ENCODE measurements around the gene CHAD. TPM values are rescaled to one million over a fixed set of nuclear protein-coding genes. Genes with fewer than 3 reads are reported as not detected.
"Not testable (repeated sequence)": the region's sequence is repeated elsewhere in the genome, so short reads cannot be mapped to it uniquely, and the experiment has no call there.

Gene CHAD
- total RNA-seq, 2 donors from 2014 or later: not detected

GRCh38 chr17:50476545-50477315, 8.1 kb upstream of the CHAD start:
- ATAC-seq (ENCODE audit: insufficient number of reproducible peaks, low FRiP score, low read depth) (no peak), DNase-seq (ENCODE audit: low spot score) (no peak)

GRCh38 chr17:50475775-50476544, 7.3 kb upstream of the CHAD start:
- DNase-seq (ENCODE audit: low spot score); H3K27ac ChIP-seq; H3K9me3 ChIP-seq; H3K4me3 ChIP-seq; ATAC-seq (ENCODE audit: insufficient number of reproducible peaks, low FRiP score, low read depth); H3K36me3 ChIP-seq; H3K27me3 ChIP-seq (replicated peaks; ENCODE audit: insufficient read depth): not testable (repeated sequence)
- H3K4me1 ChIP-seq (ENCODE audit: control insufficient read depth in 1 of 2, low read depth in 2 of 2): peaks cover 14 to 21% of the 10 kb centered on the region in 2 donors

More at GRCh38 chr17:50476545-50477315, 8.1 kb upstream of the CHAD start:
- no peaks in the 10 kb centered on the region for H3K27me3 ChIP-seq (replicated peaks; ENCODE audit: insufficient read depth)
- no peak overlapping the region for H3K4me3 ChIP-seq
- peaks cover 14 to 21% of the 10 kb centered on the region in 2 donors for H3K4me1 ChIP-seq (ENCODE audit: control insufficient read depth in 1 of 2, low read depth in 2 of 2)
- H3K36me3 ChIP-seq: no peaks in the 10 kb centered on the region
- TF ChIP-seq CTCF (IDR thresholded peaks at IDR 0.05): no peak
- H3K27ac ChIP-seq: no peak overlapping the region
- no peaks in the 10 kb centered on the region for H3K9me3 ChIP-seq

GRCh38 chr17:50475362-50475761, 6.7 kb upstream of the CHAD start:
- DNase-seq (ENCODE audit: low spot score): no peak
- H3K36me3 ChIP-seq: no peaks in the 10 kb centered on the region
- no peak for ATAC-seq (ENCODE audit: insufficient number of reproducible peaks, low FRiP score, low read depth)
- no peaks in the 10 kb centered on the region for H3K9me3 ChIP-seq
- no peaks in the 10 kb centered on the region for H3K27me3 ChIP-seq (replicated peaks; ENCODE audit: insufficient read depth)
- no peak overlapping the region for H3K4me3 ChIP-seq
- H3K4me1 ChIP-seq (ENCODE audit: control insufficient read depth in 1 of 2, low read depth in 2 of 2): peaks cover 14 to 18% of the 10 kb centered on the region in 2 donors
- no peak overlapping the region for H3K27ac ChIP-seq
- TF ChIP-seq CTCF (IDR thresholded peaks at IDR 0.05): no peak

GRCh38 chr17:50474523-50474922, 5.8 kb upstream of the CHAD start:
- H3K27ac ChIP-seq: no peak overlapping the region
- DNase-seq (ENCODE audit: low spot score) (no peak), ATAC-seq (ENCODE audit: insufficient number of reproducible peaks, low FRiP score, low read depth) (no peak)
- H3K4me3 ChIP-seq: no peak overlapping the region
- peaks cover 7 to 10% of the 10 kb centered on the region in 2 donors for H3K4me1 ChIP-seq (ENCODE audit: control insufficient read depth in 1 of 2, low read depth in 2 of 2)
- H3K27me3 ChIP-seq (replicated peaks; ENCODE audit: insufficient read depth): no peaks in the 10 kb centered on the region
- TF ChIP-seq CTCF (IDR thresholded peaks at IDR 0.05): no peak
- no peaks in the 10 kb centered on the region for H3K36me3 ChIP-seq
- H3K9me3 ChIP-seq: no peaks in the 10 kb centered on the region

- no peak for TF ChIP-seq CTCF (IDR thresholded peaks at IDR 0.05)
These were observed 5.2 kb upstream of the CHAD start for GRCh38 chr17:50473901-50474300.

GRCh38 chr17:50472761-50473161, 4.1 kb upstream of the CHAD start:
- not testable (repeated sequence) for H3K4me3 ChIP-seq, H3K27ac ChIP-seq

More at GRCh38 chr17:50473901-50474300, 5.2 kb upstream of the CHAD start:
- ATAC-seq (ENCODE audit: insufficient number of reproducible peaks, low FRiP score, low read depth) (no peak), DNase-seq (ENCODE audit: low spot score) (no peak)
- Histone ChIP-seq H3K4me1 (ENCODE audit: control insufficient read depth in 1 of 2, low read depth in 2 of 2) (peaks cover 11 to 12% of the 10 kb centered on the region in 2 donors), H3K27me3 (replicated peaks; ENCODE audit: insufficient read depth) (no peaks in the 10 kb centered on the region), H3K9me3 (no peaks in the 10 kb centered on the region), H3K27ac (no peak overlapping the region), H3K4me3 (no peak overlapping the region), H3K36me3 (no peaks in the 10 kb centered on the region)

More at GRCh38 chr17:50472761-50473161, 4.1 kb upstream of the CHAD start:
- H3K4me1 ChIP-seq (ENCODE audit: control insufficient read depth in 1 of 2, low read depth in 2 of 2): peaks cover 12 to 14% of the 10 kb centered on the region in 2 donors
- not testable (repeated sequence) for H3K36me3 ChIP-seq; H3K27me3 ChIP-seq (replicated peaks; ENCODE audit: insufficient read depth); DNase-seq (ENCODE audit: low spot score); H3K9me3 ChIP-seq; ATAC-seq (ENCODE audit: insufficient number of reproducible peaks, low FRiP score, low read depth)

Measured in thoracic aorta (tissue), 2 donors.